HCT116 (cell line): ENCODE results near the gene SSTR5. TPM values are rescaled to one million over a fixed set of nuclear protein-coding genes. Genes with fewer than 3 reads are reported as not detected.

ENCODE experiments used
- ATAC-seq: fragments of 200-7000 bp; cut with Tn5 transposase; 2 replicates; pipeline ENCODE4 v1.9.1; 2020; ENCODE audit warnings: mild to moderate bottlenecking, moderate library complexity
- BruUV-seq: library from RNA; stranded (reverse); fragments of 400-500 nt; replicated peaks from 2 replicates; lab custom pipeline; 2021; lab: Mats Ljungman, UMichigan
- CTCF ChIA-PET: fragments of 300-600 bp; sonication (Branson Sonifier 250); formaldehyde crosslinking; loops from one replicate; lab custom pipeline; 2021; ENCODE audit warnings: antibody characterized with exemption; lab: Charles Lee
- POLR2A ChIA-PET: fragments of 300-600, 350-600 bp; sonication (Branson Sonifier 250); formaldehyde crosslinking; loops from one replicate; lab custom pipeline; 2021; ENCODE audit warnings: antibody characterized with exemption; lab: Charles Lee
- RAD21 ChIA-PET, 2 experiments: fragments of 300-600 bp; sonication (Branson Sonifier 250); formaldehyde crosslinking; loops; one replicate each; lab custom pipeline; 2023; ENCODE audit warnings: low total read pairs in 2 of 2; ENCODE audit not compliant: uncharacterized antibody in 2 of 2, unreplicated experiment in 2 of 2, low non-redundant PET in 1 of 2; lab: Charles Lee
- DNase-seq: peaks from one replicate; pipeline ENCODE4 v3.0.0-alpha.2; 2010; ENCODE audit warnings: low read depth, low spot score
- H2AFZ ChIP-seq: fragments of 200-600 bp; shearing (Covaris generic), sonication (generic); 2 replicates; pipeline ENCODE4 v1.6.1; 2017; ENCODE audit warnings: low read depth, mixed run types, mixed read lengths, antibody characterized with exemption, low read length; ENCODE audit not compliant: poor library complexity, severe bottlenecking
- H3K27ac ChIP-seq: 2 replicates; pipeline ENCODE4 v1.5.1; 2012; ENCODE audit warnings: low read depth, low read length
- H3K27me3 ChIP-seq: fragments of 200-600 bp; sonication (generic); 2 replicates; pipeline ENCODE4 v1.6.1; 2016; ENCODE audit warnings: mixed run types, low read length, mixed read lengths; ENCODE audit not compliant: insufficient read depth
- H3K36me3 ChIP-seq, 2 experiments: fragments of 200-500 bp in 1 of 2; fragments of 200-600 bp in 1 of 2; sonication (Bioruptor generic) in 1 of 2; sonication (generic) in 1 of 2; 2 replicates each; pipeline versions ENCODE4 v1.5.1 to v1.6.1; 2014 to 2016; ENCODE audit warnings: low read length in 2 of 2, inconsistent platforms in 1 of 2, mixed read lengths in 1 of 2, mixed run types in 1 of 2; ENCODE audit not compliant: insufficient read depth in 2 of 2, control insufficient read depth in 1 of 2
- H3K4me1 ChIP-seq, 2 experiments: fragments of 200-600 bp in 1 of 2; sonication (generic) in 1 of 2; 2 replicates each; pipeline versions ENCODE4 v1.5.1 to v1.6.1; 2012 to 2017; ENCODE audit warnings: low read length in 2 of 2, inconsistent platforms in 1 of 2, mild to moderate bottlenecking in 1 of 2, mixed read lengths in 1 of 2, mixed run types in 1 of 2, moderate library complexity in 1 of 2; ENCODE audit not compliant: insufficient read depth in 2 of 2, control insufficient read depth in 1 of 2
- H3K4me2 ChIP-seq: fragments of 200-600 bp; sonication (generic); 2 replicates; pipeline ENCODE4 v1.6.1; 2017; ENCODE audit warnings: mixed run types, low read length, mixed read lengths
- H3K4me3 ChIP-seq, 2 experiments: fragments of 200-600 bp in 1 of 2; sonication (generic) in 1 of 2; replicated peaks in 1 of 2; 2 replicates each; pipeline ENCODE4 v1.5.1; 2011 to 2016; ENCODE audit warnings: low read length in 2 of 2, control low read depth in 1 of 2, low read depth in 1 of 2, mild to moderate bottlenecking in 1 of 2, mixed read lengths in 1 of 2, mixed run types in 1 of 2
- H3K79me2 ChIP-seq: fragments of 200-600 bp; sonication (generic); 2 replicates; pipeline ENCODE4 v1.6.1; 2017; ENCODE audit warnings: mild to moderate bottlenecking, mixed run types, low read length, moderate library complexity, mixed read lengths; ENCODE audit not compliant: insufficient read depth
- H3K9ac ChIP-seq: fragments of 200-600 bp; sonication (generic); 2 replicates; pipeline ENCODE4 v1.6.1; 2016; ENCODE audit warnings: low read length, mixed read lengths
- H3K9me2 ChIP-seq: fragments of 200-600 bp; sonication (generic), shearing (Covaris generic); 2 replicates; pipeline ENCODE4 v1.6.1; 2017; ENCODE audit warnings: mixed run types, mild to moderate bottlenecking, moderate library complexity; ENCODE audit not compliant: insufficient read depth
- H3K9me3 ChIP-seq, 2 experiments: fragments of 200-500 bp in 1 of 2; fragments of 200-600 bp in 1 of 2; sonication (Bioruptor generic) in 1 of 2; sonication (generic) in 1 of 2; 2 replicates each; pipeline ENCODE4 v1.6.1; 2014 to 2017; ENCODE audit warnings: low read length in 2 of 2, mixed read lengths in 2 of 2, inconsistent platforms in 1 of 2, low read depth in 1 of 2, mild to moderate bottlenecking in 1 of 2, mixed run types in 1 of 2, moderate library complexity in 1 of 2; ENCODE audit not compliant: control insufficient read depth in 1 of 2, insufficient read depth in 1 of 2
- H4K20me1 ChIP-seq: fragments of 200-600 bp; sonication (generic), shearing (Covaris generic); 2 replicates; pipeline ENCODE4 v1.6.1; 2017; ENCODE audit warnings: mixed run types, mild to moderate bottlenecking, moderate library complexity; ENCODE audit not compliant: insufficient read depth
- CBX3 ChIP-seq: IDR thresholded peaks from 2 replicates; pipeline ENCODE4 v1.6.1; 2012; ENCODE audit warnings: low read depth
- EZH2 ChIP-seq: fragments of 200-600 bp; sonication (generic); IDR thresholded peaks from 2 replicates; pipeline ENCODE4 v1.6.1; 2017; ENCODE audit warnings: antibody characterized with exemption, mixed run types
- EZH2phosphoT487 ChIP-seq: fragments of 200-600 bp; IDR thresholded peaks from 2 replicates; pipeline ENCODE4 v1.6.1; 2018; ENCODE audit warnings: antibody characterized with exemption, borderline replicate concordance
- FOSL1 ChIP-seq: IDR thresholded peaks from 2 replicates; pipeline ENCODE4 v1.6.1; 2012; ENCODE audit warnings: low read depth
- POLR2AphosphoS5 ChIP-seq: IDR thresholded peaks from 2 replicates; pipeline ENCODE4 v1.6.1; 2011; ENCODE audit warnings: mild to moderate bottlenecking, low read depth, low read length, moderate library complexity
- RAD21 ChIP-seq: IDR thresholded peaks from 2 replicates; pipeline ENCODE4 v1.6.1; 2012; ENCODE audit warnings: low read depth, mild to moderate bottlenecking
- SRF ChIP-seq: IDR thresholded peaks from 2 replicates; pipeline ENCODE4 v1.6.1; 2012; ENCODE audit warnings: low read depth
- YY1 ChIP-seq: IDR thresholded peaks from 2 replicates; pipeline ENCODE4 v1.6.1; 2011; ENCODE audit warnings: low read length, low read depth, moderate library complexity, mild to moderate bottlenecking; ENCODE audit not compliant: insufficient replicate concordance; ENCODE audit errors: extremely low read depth
- ZFX ChIP-seq: fragments of 450-650 bp; IDR thresholded peaks from 2 replicates; pipeline ENCODE4 v1.6.1; 2017
- intact Hi-C: fragments of 100-400 bp; cut with micrococcal nuclease; formaldehyde crosslinking; loops from 2 replicates; pipeline ENCODE4 v1.10.0; 2022
- total RNA-seq: library from RNA; stranded (reverse); gene quantifications from one replicate; pipeline ENCODE4 v1.2.1, GENCODE V29; 2021; ENCODE audit not compliant: unreplicated experiment
- TF ChIP-seq, protein P1 (sequence below): IDR thresholded peaks from 2 replicates; pipeline ENCODE4 v1.6.1; 2012
- TF ChIP-seq, protein P2 (sequence below): IDR thresholded peaks from 2 replicates; pipeline ENCODE4 v1.6.1; 2011; ENCODE audit warnings: mild to moderate bottlenecking, low read length, moderate library complexity; ENCODE audit not compliant: insufficient replicate concordance; ENCODE audit errors: extremely low read depth
- TF ChIP-seq, protein P3 (sequence below): IDR thresholded peaks from 2 replicates; pipeline ENCODE4 v1.6.1; 2012; ENCODE audit warnings: low read depth
- TF ChIP-seq, protein P4 (sequence below), 3 experiments: fragments of 200-600 bp in 1 of 3; sonication (generic) in 1 of 3; IDR thresholded peaks in 2 of 3; conservative IDR thresholded peaks in 1 of 3; 2 replicates each; pipeline ENCODE4 v1.5.1; 2012 to 2017; ENCODE audit warnings: low read depth in 2 of 3, low read length in 2 of 3, antibody characterized with exemption in 1 of 3, borderline replicate concordance in 1 of 3, control low read depth in 1 of 3, mild to moderate bottlenecking in 1 of 3, mixed read lengths in 1 of 3, mixed run types in 1 of 3, moderate library complexity in 1 of 3; ENCODE audit not compliant: insufficient read depth in 1 of 3

Gene SSTR5
- total RNA-seq, 1 experiment from 2014 or later, result 7.2 TPM

DNA sequence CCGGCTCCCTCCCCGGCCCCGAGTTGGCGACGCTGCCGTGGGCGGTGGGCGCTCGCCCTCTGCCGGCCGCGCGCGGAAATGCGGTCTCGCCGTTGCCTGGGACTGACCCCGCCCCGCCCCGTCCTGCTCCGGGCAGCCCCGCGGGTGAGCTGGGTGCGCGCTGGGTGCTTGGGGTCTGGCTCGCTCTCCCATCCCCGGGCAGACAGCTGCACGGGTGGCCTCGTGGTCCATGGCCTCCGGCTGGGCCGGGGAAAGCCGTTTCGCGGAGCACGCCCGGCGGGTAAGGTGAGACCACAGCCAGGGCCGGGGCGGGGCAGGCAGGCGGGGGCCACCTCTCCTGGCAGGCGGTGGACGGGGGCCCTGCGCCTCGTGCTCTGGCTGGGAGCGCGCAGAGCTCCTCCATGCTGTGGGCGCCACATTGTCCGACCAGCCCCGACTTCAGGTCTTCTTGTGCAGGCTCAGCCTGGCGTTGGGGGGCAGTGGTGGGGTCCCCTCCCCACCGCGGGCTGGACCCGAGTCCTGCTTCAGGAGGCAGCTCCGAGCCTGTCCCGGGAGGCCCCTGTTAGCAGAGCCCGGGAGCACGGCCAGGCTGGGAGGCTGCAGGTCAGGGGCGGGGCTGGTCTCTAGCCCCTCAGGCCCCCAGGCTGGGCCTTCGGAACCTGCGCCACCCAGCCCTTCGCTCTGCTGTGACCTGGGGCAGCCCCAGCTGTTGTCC is 30.5 kb downstream of the SSTR5 start:
- ChIA-PET POLR2A (interaction anchor here (1.2 kb wide), 1 partner anchor 46 kb away, joined by 6 read pairs; no protein-coding TSS in a partner anchor), CTCF (interaction anchor here (0.5 to 1.3 kb wide), 13 partner anchors 9 to 416 kb away, joined by 3 to 5 read pairs (median 3); partner anchors contain the start of gene METRN), RAD21 (interaction anchor here (0.5 to 1.2 kb wide), 3 partner anchors 46 to 91 kb away, joined by 4 to 7 read pairs (median 4); no protein-coding TSS in a partner anchor)
- Histone ChIP-seq H3K27ac (peak overlapping the region; percentile 31; the same call in 1 of the 2 replicates), H3K9me3 (no peaks in the 10 kb centered on the region), H2AFZ (no peak overlapping the region), H3K9ac (peak overlapping the region; percentile 49), H3K4me3 (peak overlapping the region; percentile 41 to 52), H3K79me2 (no peaks in the 10 kb centered on the region), H3K27me3 (no peaks in the 10 kb centered on the region), H3K36me3 (no peaks in the 10 kb centered on the region), H4K20me1 (no peaks in the 10 kb centered on the region), H3K9me2 (no peaks in the 10 kb centered on the region), H3K4me2 (peak overlapping the region; percentile 87), H3K4me1 (peaks cover 8 to 39% of the 10 kb centered on the region in 2 experiments; a peak in 3 of 4 replicates)
- ATAC-seq (peak; percentile 65), DNase-seq (no peak)
- intact Hi-C loops, result loop anchor here (1.0 kb wide), 1 partner anchor 46 kb away; no protein-coding TSS in a partner anchor
- BruUV-seq, result no TSS peak
- no peak for TF ChIP-seq SRF
- TF ChIP-seq, protein P1, sequence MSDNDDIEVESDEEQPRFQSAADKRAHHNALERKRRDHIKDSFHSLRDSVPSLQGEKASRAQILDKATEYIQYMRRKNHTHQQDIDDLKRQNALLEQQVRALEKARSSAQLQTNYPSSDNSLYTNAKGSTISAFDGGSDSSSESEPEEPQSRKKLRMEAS, result no peak; the same call in 1 of the 2 replicates
- TF ChIP-seq EZH2phosphoT487, result no peak
- TF ChIP-seq, protein P2, sequence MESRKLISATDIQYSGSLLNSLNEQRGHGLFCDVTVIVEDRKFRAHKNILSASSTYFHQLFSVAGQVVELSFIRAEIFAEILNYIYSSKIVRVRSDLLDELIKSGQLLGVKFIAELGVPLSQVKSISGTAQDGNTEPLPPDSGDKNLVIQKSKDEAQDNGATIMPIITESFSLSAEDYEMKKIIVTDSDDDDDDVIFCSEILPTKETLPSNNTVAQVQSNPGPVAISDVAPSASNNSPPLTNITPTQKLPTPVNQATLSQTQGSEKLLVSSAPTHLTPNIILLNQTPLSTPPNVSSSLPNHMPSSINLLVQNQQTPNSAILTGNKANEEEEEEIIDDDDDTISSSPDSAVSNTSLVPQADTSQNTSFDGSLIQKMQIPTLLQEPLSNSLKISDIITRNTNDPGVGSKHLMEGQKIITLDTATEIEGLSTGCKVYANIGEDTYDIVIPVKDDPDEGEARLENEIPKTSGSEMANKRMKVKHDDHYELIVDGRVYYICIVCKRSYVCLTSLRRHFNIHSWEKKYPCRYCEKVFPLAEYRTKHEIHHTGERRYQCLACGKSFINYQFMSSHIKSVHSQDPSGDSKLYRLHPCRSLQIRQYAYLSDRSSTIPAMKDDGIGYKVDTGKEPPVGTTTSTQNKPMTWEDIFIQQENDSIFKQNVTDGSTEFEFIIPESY, result no peak
- peak; percentile 42; the same call in 1 of the 2 replicates for TF ChIP-seq ZFX
- no peak for TF ChIP-seq EZH2
- TF ChIP-seq, protein P3, sequence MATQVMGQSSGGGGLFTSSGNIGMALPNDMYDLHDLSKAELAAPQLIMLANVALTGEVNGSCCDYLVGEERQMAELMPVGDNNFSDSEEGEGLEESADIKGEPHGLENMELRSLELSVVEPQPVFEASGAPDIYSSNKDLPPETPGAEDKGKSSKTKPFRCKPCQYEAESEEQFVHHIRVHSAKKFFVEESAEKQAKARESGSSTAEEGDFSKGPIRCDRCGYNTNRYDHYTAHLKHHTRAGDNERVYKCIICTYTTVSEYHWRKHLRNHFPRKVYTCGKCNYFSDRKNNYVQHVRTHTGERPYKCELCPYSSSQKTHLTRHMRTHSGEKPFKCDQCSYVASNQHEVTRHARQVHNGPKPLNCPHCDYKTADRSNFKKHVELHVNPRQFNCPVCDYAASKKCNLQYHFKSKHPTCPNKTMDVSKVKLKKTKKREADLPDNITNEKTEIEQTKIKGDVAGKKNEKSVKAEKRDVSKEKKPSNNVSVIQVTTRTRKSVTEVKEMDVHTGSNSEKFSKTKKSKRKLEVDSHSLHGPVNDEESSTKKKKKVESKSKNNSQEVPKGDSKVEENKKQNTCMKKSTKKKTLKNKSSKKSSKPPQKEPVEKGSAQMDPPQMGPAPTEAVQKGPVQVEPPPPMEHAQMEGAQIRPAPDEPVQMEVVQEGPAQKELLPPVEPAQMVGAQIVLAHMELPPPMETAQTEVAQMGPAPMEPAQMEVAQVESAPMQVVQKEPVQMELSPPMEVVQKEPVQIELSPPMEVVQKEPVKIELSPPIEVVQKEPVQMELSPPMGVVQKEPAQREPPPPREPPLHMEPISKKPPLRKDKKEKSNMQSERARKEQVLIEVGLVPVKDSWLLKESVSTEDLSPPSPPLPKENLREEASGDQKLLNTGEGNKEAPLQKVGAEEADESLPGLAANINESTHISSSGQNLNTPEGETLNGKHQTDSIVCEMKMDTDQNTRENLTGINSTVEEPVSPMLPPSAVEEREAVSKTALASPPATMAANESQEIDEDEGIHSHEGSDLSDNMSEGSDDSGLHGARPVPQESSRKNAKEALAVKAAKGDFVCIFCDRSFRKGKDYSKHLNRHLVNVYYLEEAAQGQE, result no peak
- no peak for TF ChIP-seq YY1
- no peak for TF ChIP-seq CBX3
- TF ChIP-seq, protein P4, sequence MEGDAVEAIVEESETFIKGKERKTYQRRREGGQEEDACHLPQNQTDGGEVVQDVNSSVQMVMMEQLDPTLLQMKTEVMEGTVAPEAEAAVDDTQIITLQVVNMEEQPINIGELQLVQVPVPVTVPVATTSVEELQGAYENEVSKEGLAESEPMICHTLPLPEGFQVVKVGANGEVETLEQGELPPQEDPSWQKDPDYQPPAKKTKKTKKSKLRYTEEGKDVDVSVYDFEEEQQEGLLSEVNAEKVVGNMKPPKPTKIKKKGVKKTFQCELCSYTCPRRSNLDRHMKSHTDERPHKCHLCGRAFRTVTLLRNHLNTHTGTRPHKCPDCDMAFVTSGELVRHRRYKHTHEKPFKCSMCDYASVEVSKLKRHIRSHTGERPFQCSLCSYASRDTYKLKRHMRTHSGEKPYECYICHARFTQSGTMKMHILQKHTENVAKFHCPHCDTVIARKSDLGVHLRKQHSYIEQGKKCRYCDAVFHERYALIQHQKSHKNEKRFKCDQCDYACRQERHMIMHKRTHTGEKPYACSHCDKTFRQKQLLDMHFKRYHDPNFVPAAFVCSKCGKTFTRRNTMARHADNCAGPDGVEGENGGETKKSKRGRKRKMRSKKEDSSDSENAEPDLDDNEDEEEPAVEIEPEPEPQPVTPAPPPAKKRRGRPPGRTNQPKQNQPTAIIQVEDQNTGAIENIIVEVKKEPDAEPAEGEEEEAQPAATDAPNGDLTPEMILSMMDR (IDR thresholded peaks at IDR 0.05 in 2 of 3, conservative IDR thresholded peaks at IDR 0.05 in 1 of 3; ENCODE audit: borderline replicate concordance in 1 of 3, insufficient read depth in 1 of 3, low read depth in 2 of 3, low read length in 2 of 3), result peak; percentile 48 to 82 (median 62); a peak in 5 of 6 replicates
- TF ChIP-seq POLR2AphosphoS5, result 0 out of 2 replicates have a peak, but pooled peaks have one; percentile 29
- TF ChIP-seq FOSL1, result no peak
- peak; percentile 86 for TF ChIP-seq RAD21
